Osteoblast (primary cell): ENCODE results near the gene KLHL8. TPM values are rescaled to one million over a fixed set of nuclear protein-coding genes. Genes with fewer than 3 reads are reported as not detected.

Experiments
- DNase-seq: peaks from one replicate; pipeline ENCODE4 v3.0.0; 2011; ENCODE audit warnings: low spot score, mixed read lengths; ENCODE audit not compliant: insufficient read length; ENCODE audit errors: missing footprints
- H2AFZ ChIP-seq: 2 replicates; pipeline ENCODE4 v1.6.0; 2011; ENCODE audit warnings: mild to moderate bottlenecking, low read length
- H3K27ac ChIP-seq: 2 replicates; pipeline ENCODE4 v1.5.1; 2011; ENCODE audit warnings: mild to moderate bottlenecking, low read depth, low read length, moderate library complexity
- H3K27me3 ChIP-seq: 2 replicates; pipeline ENCODE4 v1.6.0; 2012; ENCODE audit warnings: mild to moderate bottlenecking, control low read depth, inconsistent platforms, low read length, moderate library complexity; ENCODE audit not compliant: insufficient read depth
- H3K36me3 ChIP-seq: 2 replicates; pipeline ENCODE4 v1.5.1; 2011; ENCODE audit warnings: mild to moderate bottlenecking, low read length, control low read depth, moderate library complexity; ENCODE audit not compliant: insufficient read depth
- H3K4me1 ChIP-seq: 2 replicates; pipeline ENCODE4 v1.5.1; 2011; ENCODE audit warnings: mild to moderate bottlenecking, low read length, control low read depth, moderate library complexity; ENCODE audit not compliant: insufficient read depth
- H3K4me2 ChIP-seq: 2 replicates; pipeline ENCODE4 v1.6.0; 2011; ENCODE audit warnings: mild to moderate bottlenecking, low read length; ENCODE audit not compliant: insufficient read depth
- H3K4me3 ChIP-seq: fragments of 200-600 bp; sonication (generic); 3 replicates; pipeline ENCODE4 v1.5.1; 2012; ENCODE audit warnings: mild to moderate bottlenecking, low read length, inconsistent platforms; ENCODE audit not compliant: insufficient read depth
- H3K79me2 ChIP-seq: 2 replicates; pipeline ENCODE4 v1.6.0; 2012; ENCODE audit warnings: mild to moderate bottlenecking, low read length, control low read depth, inconsistent platforms; ENCODE audit not compliant: insufficient read depth
- H3K9me3 ChIP-seq: 2 replicates; pipeline ENCODE4 v1.5.1; 2011; ENCODE audit warnings: low read depth, low read length, control low read depth
- H4K20me1 ChIP-seq: 2 replicates; pipeline ENCODE4 v1.6.0; 2012; ENCODE audit warnings: mild to moderate bottlenecking, low read length, control low read depth; ENCODE audit not compliant: insufficient read depth
- total RNA-seq: library from RNA; depleted of rRNA; stranded (reverse); fragments of >200 nt; gene quantifications from 2 replicates; pipeline ENCODE4 v1.2.3, GENCODE V29; 2012
- TF ChIP-seq, protein P1 (sequence below): IDR thresholded peaks from 2 replicates; pipeline ENCODE4 v1.5.1; 2011; ENCODE audit warnings: mild to moderate bottlenecking, low read depth, low read length, moderate library complexity; ENCODE audit errors: extremely low read depth

The KLHL8 gene
- total RNA-seq, 1 donor: 12.7 TPM

DNA sequence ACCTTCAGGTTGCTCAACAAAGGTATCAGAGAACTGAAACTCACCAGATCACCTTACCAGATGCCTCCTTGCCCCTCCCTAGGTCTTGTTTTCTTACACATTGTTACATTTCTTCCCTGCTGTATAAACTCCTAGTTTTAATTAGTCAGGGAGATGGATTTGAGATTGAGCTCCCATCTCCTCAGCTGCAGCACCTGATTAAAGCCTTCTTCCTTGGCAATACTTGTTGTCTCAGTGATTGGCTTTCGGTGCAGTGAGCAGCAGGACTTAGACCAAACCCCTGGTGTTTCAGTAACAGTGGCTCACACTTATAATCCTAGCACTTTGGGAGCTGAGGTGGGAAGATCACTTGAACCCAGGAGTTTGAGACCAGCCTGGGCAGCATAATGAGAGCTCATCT, 42.5 kb upstream of the KLHL8 start:
- H3K27ac ChIP-seq: no peak overlapping the region
- DNase-seq: no peak
- no peaks in the 10 kb centered on the region for H3K4me1 ChIP-seq
- H3K27me3 ChIP-seq: peaks cover 4% of the 10 kb centered on the region
- TF ChIP-seq, protein P1, sequence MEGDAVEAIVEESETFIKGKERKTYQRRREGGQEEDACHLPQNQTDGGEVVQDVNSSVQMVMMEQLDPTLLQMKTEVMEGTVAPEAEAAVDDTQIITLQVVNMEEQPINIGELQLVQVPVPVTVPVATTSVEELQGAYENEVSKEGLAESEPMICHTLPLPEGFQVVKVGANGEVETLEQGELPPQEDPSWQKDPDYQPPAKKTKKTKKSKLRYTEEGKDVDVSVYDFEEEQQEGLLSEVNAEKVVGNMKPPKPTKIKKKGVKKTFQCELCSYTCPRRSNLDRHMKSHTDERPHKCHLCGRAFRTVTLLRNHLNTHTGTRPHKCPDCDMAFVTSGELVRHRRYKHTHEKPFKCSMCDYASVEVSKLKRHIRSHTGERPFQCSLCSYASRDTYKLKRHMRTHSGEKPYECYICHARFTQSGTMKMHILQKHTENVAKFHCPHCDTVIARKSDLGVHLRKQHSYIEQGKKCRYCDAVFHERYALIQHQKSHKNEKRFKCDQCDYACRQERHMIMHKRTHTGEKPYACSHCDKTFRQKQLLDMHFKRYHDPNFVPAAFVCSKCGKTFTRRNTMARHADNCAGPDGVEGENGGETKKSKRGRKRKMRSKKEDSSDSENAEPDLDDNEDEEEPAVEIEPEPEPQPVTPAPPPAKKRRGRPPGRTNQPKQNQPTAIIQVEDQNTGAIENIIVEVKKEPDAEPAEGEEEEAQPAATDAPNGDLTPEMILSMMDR: no peak
- no peaks in the 10 kb centered on the region for H4K20me1 ChIP-seq
- no peaks in the 10 kb centered on the region for H3K9me3 ChIP-seq
- H3K4me2 ChIP-seq: no peak overlapping the region
- H3K36me3 ChIP-seq: no peaks in the 10 kb centered on the region
- no peaks in the 10 kb centered on the region for H3K79me2 ChIP-seq
- no peak overlapping the region for H3K4me3 ChIP-seq
- no peak overlapping the region for H2AFZ ChIP-seq

DNA sequence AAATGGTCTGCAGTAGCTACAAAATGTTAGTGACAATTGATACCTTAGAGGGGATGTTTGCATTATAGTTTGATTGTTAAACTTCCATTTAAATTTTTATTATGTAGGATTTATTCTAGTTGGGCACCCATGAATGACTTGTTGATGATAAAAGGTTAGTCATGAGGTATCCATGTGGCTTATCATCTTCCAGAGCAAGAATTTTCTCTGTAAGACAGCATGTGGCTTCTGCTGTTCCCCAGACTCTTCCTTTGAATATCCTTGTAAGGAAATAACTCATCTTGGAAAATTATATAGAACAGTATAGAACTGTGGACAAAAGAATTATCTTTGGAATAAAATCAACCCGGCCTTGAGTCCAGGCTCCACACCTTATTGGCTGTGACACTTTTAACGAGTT, 40.1 kb upstream of the KLHL8 start:
- TF ChIP-seq, protein P1: no peak
- no peaks in the 10 kb centered on the region for H3K36me3 ChIP-seq

DNA sequence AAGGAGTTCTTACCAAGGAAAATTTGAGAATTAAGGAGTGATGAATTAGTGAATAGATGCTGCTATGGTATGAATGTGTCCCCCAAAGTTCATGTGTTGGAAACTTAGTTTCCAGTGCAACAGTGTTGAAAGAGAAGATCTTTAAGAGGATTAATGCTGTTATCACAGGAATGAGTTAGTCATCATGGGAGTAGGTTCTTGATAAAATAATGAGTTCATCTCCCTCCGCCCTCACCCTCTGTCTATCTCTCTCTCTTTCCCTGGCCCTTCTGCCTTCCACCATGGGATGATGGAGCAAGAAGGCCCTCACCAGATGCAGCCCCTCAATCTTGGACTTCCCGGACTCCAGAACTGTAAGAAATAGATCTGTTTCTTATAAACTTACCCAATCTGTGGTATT, 38.3 kb upstream of the KLHL8 start:
- no peaks in the 10 kb centered on the region for H3K36me3 ChIP-seq
- TF ChIP-seq, protein P1: no peak
- no peaks in the 10 kb centered on the region for H3K79me2 ChIP-seq
- no peak overlapping the region for H3K4me2 ChIP-seq
- no peaks in the 10 kb centered on the region for H3K9me3 ChIP-seq
- no peak overlapping the region for H2AFZ ChIP-seq
- DNase-seq: peak; percentile 14
- no peak overlapping the region for H3K27ac ChIP-seq
- no peak overlapping the region for H3K4me3 ChIP-seq
- no peaks in the 10 kb centered on the region for H3K4me1 ChIP-seq
- no peaks in the 10 kb centered on the region for H3K27me3 ChIP-seq
- H4K20me1 ChIP-seq: no peaks in the 10 kb centered on the region

More for the DNA sequence above, 40.1 kb upstream of the KLHL8 start:
- Histone ChIP-seq H3K79me2 (no peaks in the 10 kb centered on the region), H2AFZ (no peak overlapping the region), H3K4me1 (no peaks in the 10 kb centered on the region), H3K27me3 (no peaks in the 10 kb centered on the region), H3K9me3 (no peaks in the 10 kb centered on the region), H3K4me3 (no peak overlapping the region), H3K27ac (no peak overlapping the region), H3K4me2 (no peak overlapping the region), H4K20me1 (no peaks in the 10 kb centered on the region)
- no peak for DNase-seq

DNA sequence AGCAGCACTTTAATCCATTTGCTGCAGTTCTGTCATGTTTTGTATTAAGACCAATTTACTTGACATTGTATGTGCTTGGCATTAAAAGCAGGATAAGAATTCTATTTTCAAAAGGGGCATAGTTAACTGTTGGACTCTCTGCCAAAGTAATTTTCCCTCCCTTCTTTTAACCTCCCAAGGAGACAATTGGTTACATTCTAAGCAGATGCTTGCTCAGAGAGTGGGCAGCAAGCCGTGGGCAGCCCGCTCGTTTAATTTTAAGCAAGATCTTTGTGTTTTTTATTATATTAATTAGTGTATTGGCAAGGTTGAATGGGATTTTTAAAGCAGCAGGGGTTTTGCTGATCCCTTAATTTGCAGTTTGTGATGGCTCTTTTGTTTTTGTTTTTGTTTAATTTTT, 37.1 kb upstream of the KLHL8 start:
- TF ChIP-seq, protein P1: no peak
- no peaks in the 10 kb centered on the region for H3K36me3 ChIP-seq
- H3K9me3 ChIP-seq: no peaks in the 10 kb centered on the region
- no peaks in the 10 kb centered on the region for H3K27me3 ChIP-seq
- no peaks in the 10 kb centered on the region for H3K79me2 ChIP-seq
- no peaks in the 10 kb centered on the region for H4K20me1 ChIP-seq
- no peak for DNase-seq
- H3K4me3 ChIP-seq: no peak overlapping the region
- no peak overlapping the region for H2AFZ ChIP-seq
- H3K27ac ChIP-seq: no peak overlapping the region
- H3K4me2 ChIP-seq: no peak overlapping the region
- no peaks in the 10 kb centered on the region for H3K4me1 ChIP-seq
